ENCODE results near the gene SGO2.

Gene SGO2

DNA sequence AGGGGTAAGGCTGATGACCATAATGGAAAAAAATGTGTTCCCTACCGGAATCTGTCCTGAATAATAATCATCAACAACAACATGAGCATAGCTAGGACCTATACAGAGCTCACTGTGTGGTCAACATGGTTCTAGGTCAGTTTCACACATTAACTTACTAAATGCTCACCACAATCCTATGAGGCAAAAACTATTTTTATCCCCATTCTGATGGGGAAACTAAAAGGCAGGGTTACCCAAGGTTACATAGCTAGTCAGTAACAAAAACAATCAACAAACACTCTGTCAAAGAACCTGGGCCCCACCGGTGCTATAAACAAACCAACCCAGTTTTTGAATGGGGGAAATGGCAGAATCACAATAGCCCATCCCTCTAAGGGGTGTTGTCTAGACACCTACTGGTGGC is 100.0 kb downstream of the SGO2 start:
- peak; percentile 46 for DNase-seq

DNA sequence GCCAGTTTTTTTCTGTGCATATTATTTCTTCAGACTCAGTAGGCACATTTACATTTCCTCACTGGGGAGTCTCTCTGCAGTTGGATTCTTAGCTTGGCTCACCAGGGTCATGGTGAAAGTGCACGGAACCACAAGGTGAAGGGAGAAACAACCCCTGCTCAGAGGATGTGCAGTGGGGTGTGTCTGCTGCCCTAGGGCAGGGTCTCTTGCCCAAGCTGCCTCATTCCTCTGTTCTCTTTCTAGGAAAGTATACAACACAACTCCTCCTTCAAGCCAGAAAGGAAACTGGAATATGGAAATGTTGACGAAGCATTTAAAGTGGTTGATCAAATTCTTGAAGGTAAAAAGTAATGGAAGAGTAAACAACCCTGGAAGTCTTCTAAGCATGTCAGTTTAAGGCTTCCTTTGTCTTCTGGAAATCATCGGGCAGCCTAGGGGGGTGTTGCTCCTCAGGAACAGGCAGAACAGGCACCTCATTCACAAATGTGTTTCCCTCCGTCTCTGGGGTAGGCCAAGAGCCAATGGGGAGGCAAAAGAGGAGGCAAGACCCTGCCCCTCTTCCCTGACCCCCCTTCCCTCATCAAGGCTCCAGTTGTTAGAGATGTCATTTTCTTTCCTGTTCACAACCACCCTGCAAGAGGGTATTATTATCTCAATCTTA is 101.2 kb downstream of the SGO2 start:
- no peak for DNase-seq

DNA sequence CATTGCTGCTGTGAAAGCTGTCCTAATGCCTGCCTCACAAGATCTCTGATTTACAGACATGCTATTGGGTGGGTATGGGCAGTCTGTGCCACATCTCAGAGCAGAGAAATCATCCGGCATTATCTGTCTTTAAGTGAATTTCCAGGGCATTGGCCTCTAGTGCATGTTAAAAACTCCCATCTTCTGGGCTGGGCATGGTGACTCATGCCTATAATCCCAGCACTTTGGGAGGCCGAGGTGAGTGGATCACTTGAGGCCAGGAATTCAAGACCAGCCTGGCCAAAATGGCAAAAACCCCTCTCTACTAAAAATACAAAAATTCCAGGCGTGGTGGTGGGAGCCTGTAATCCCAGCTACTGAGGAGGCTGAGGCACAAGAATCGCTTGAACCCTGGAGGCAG is 102.5 kb downstream of the SGO2 start:
- peak; percentile 22 for DNase-seq

DNA sequence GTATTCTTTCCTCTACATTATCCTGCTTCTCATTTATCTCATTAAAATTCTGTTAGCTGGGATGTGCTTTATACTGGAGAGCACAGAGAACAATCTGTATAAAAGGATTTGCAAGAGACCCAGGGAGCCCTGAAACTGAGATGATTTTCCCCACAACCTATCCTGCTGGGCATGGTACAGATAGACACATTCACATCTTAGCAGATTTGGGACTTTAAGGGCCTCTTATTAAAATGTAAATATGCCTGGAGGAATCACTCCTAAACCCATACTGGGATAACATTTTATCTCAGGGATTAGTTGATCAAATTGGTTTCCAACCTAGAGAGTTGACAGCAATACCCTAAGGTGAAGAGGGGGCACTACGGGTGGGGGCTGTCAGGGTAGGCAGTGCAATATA is 105.3 kb downstream of the SGO2 start:
- DNase-seq: no peak
